B cell (primary cell): ENCODE measurements around the gene HINT3. TPM values are rescaled to one million over a fixed set of nuclear protein-coding genes. Genes with fewer than 3 reads are reported as not detected.

Experiments used
- ATAC-seq: fragments of 200-7000 bp; cut with Tn5 transposase; one replicate; pipeline ENCODE4 v1.10.0; 2021; ENCODE audit warnings: low read depth, mild to moderate bottlenecking, moderate number of reproducible peaks, moderate library complexity
- CTCF ChIA-PET: fragments of 350-600 bp; sonication (Branson Sonifier 250); formaldehyde crosslinking; loops from one replicate; lab custom pipeline; 2021; ENCODE audit warnings: antibody characterized with exemption, inconsistent platforms; lab: Charles Lee
- POLR2A ChIA-PET: fragments of 350-600 bp; sonication (Branson Sonifier 250); formaldehyde crosslinking; loops from one replicate; lab custom pipeline; 2021; ENCODE audit warnings: antibody characterized with exemption; lab: Charles Lee
- DNase-seq: peaks from one replicate; pipeline ENCODE4 v3.0.0; 2013
- H2AFZ ChIP-seq: 2 replicates; pipeline ENCODE4 v1.6.1; 2012; ENCODE audit warnings: mild to moderate bottlenecking, low read depth, low read length; ENCODE audit not compliant: insufficient read depth, poor library complexity, severe bottlenecking
- H3K27ac ChIP-seq, 2 donors: 1 replicate in 1 of 2; 2 replicates in 1 of 2; pipeline ENCODE4 v1.5.1; 2012 to 2013; ENCODE audit warnings: low read length in 2 of 2, mild to moderate bottlenecking in 2 of 2, moderate library complexity in 1 of 2
- H3K27me3 ChIP-seq, 4 experiments: fragments of 200-600 bp in 1 of 4; sonication (generic) in 1 of 4; replicated peaks in 1 of 4; 1 replicate in 2 of 4; 2 replicates in 2 of 4; pipeline versions ENCODE4 v1.6.1 to v1.7.0; 2013 to 2016; ENCODE audit warnings: low read length in 3 of 4, mild to moderate bottlenecking in 2 of 4, mixed read lengths in 1 of 4, moderate library complexity in 1 of 4; ENCODE audit not compliant: insufficient read depth in 4 of 4, control insufficient read depth in 3 of 4; ENCODE audit errors: control extremely low read depth in 1 of 4
- H3K36me3 ChIP-seq, 2 experiments: replicated peaks in 1 of 2; 1 replicate in 1 of 2; 2 replicates in 1 of 2; pipeline versions ENCODE4 v1.6.1 to v1.7.1; 2013; ENCODE audit warnings: low read length in 1 of 2; ENCODE audit not compliant: insufficient read depth in 2 of 2, control insufficient read depth in 1 of 2; ENCODE audit errors: control extremely low read depth in 1 of 2, extremely low read depth in 1 of 2
- H3K4me1 ChIP-seq, 2 donors: fragments of 200-600 bp in 1 of 2; sonication (generic) in 1 of 2; 1 replicate in 1 of 2; 2 replicates in 1 of 2; pipeline versions ENCODE4 v1.5.1 to v1.6.1; 2013 to 2017; ENCODE audit warnings: low read length in 2 of 2; ENCODE audit not compliant: control insufficient read depth in 2 of 2, insufficient read depth in 2 of 2
- H3K4me2 ChIP-seq: replicated peaks from 2 replicates; pipeline ENCODE3; 2012; ENCODE audit warnings: mild to moderate bottlenecking, low read depth, low read length; ENCODE audit not compliant: poor library complexity, severe bottlenecking
- H3K4me3 ChIP-seq, 5 experiments: fragments of 200-600 bp in 1 of 5; sonication (generic) in 1 of 5; 1 replicate in 3 of 5; 2 replicates in 2 of 5; pipeline versions ENCODE4 v1.5.1 to v1.7.0; 2011 to 2016; ENCODE audit warnings: low read length in 4 of 5, mild to moderate bottlenecking in 4 of 5, low read depth in 2 of 5, control low read depth in 1 of 5, moderate library complexity in 1 of 5; ENCODE audit not compliant: insufficient read depth in 1 of 5; ENCODE audit errors: control extremely low read depth in 1 of 5, extremely low read depth in 1 of 5
- H3K79me2 ChIP-seq: fragments of 200-600 bp; sonication (generic); one replicate; pipeline ENCODE4 v1.6.0; 2016; ENCODE audit warnings: low read length; ENCODE audit not compliant: control insufficient read depth, insufficient read depth
- H3K9ac ChIP-seq: fragments of 200-600 bp; sonication (generic); 2 replicates; pipeline ENCODE4 v1.6.1; 2017; ENCODE audit warnings: mild to moderate bottlenecking, low read length, moderate library complexity
- H3K9me3 ChIP-seq, 3 donors: one replicate each; pipeline versions ENCODE4 v1.6.1 to v1.7.1; 2013; ENCODE audit warnings: low read length in 2 of 3; ENCODE audit not compliant: control insufficient read depth in 2 of 3, insufficient read depth in 1 of 3; ENCODE audit errors: control extremely low read depth in 1 of 3
- H4K20me1 ChIP-seq: 2 replicates; pipeline ENCODE4 v1.6.0; 2012; ENCODE audit warnings: mild to moderate bottlenecking, low read length; ENCODE audit not compliant: insufficient read depth, control insufficient read depth, poor library complexity, severe bottlenecking
- H3K27ac Mint-ChIP-seq: one replicate; pipeline ENCODE4 v1.8.0; 2021; ENCODE audit warnings: mixed read lengths
- H3K27me3 Mint-ChIP-seq: one replicate; pipeline ENCODE4 v1.8.0; 2021; ENCODE audit warnings: mixed read lengths
- H3K4me1 Mint-ChIP-seq: one replicate; pipeline ENCODE4 v1.8.0; 2021; ENCODE audit warnings: mixed read lengths
- H3K4me3 Mint-ChIP-seq: one replicate; pipeline ENCODE4 v1.8.0; 2021; ENCODE audit warnings: mixed read lengths
- H3K9me3 Mint-ChIP-seq: one replicate; pipeline ENCODE4 v1.8.0; 2022; ENCODE audit warnings: mixed read lengths; ENCODE audit not compliant: insufficient read depth
- CTCF ChIP-seq: fragments of 200-600 bp; IDR thresholded peaks from one replicate; pipeline ENCODE4 v1.8.0; 2022; ENCODE audit warnings: antibody characterized with exemption, mild to moderate bottlenecking
- EZH2 ChIP-seq: IDR thresholded peaks from 2 replicates; pipeline ENCODE4 v1.6.1; 2012; ENCODE audit warnings: borderline replicate concordance, low read depth, mild to moderate bottlenecking, moderate library complexity, low read length; ENCODE audit not compliant: insufficient read depth, poor library complexity, severe bottlenecking
- WGBS: methylation state at CpG from one replicate; pipeline ENCODE4 v1.1.5; 2013; ENCODE audit warnings: missing lambda C conversion rate; ENCODE audit not compliant: insufficient coverage; 5-methylcytosine and 5-hydroxymethylcytosine counted together
- intact Hi-C: fragments of 100-400 bp; cut with micrococcal nuclease; formaldehyde crosslinking; loops from one replicate; pipeline ENCODE4 v1.10.0; 2022
- polyA plus RNA-seq: library from polyadenylated mRNA; depleted of rRNA; stranded (reverse); fragments of >200 nt; gene quantifications from 2 replicates; pipeline ENCODE4 v1.2.3, GENCODE V29; 2012
- total RNA-seq, 2 donors: library from RNA; stranded (reverse); fragments of 120-200 nt in 1 of 2; gene quantifications; 1 replicate in 1 of 2; 2 replicates in 1 of 2; pipeline versions ENCODE4 v1.2.3 to v1.2.4, GENCODE V29; 2013 to 2022

HINT3 gene
- total and polyA plus RNA-seq, 2 donors (not counting 1 experiment from before 2014, with no cell fraction given) = 5.5 to 12.4 TPM

GRCh38 chr6:125987026-125987617 lies 30.6 kb downstream of the HINT3 start:
- Histone ChIP-seq H3K27me3 (no peaks in the 10 kb centered on the region), H4K20me1 (no peaks in the 10 kb centered on the region), H3K4me3 (peak overlapping the region; percentile 78 to 94 (median 89)), H3K36me3 (no peaks in the 10 kb centered on the region), H3K4me2 (peak overlapping the region; percentile 77), H3K79me2 (peaks cover 5% of the 10 kb centered on the region), H3K9me3 (no peaks in the 10 kb centered on the region), H3K9ac (peak overlapping the region; percentile 98), H3K27ac (peak overlapping the region; percentile 77 to 86), H2AFZ (peak overlapping the region; percentile 99), H3K4me1 (peaks cover 10 to 12% of the 10 kb centered on the region in 2 donors)
- intact Hi-C loops = loop anchor here (5.0 kb wide), 1 partner anchor 675 kb away; no protein-coding TSS in a partner anchor
- no peak for DNase-seq
- TF ChIP-seq CTCF (no peak), EZH2 (no peak)
- CTCF ChIA-PET = interaction anchor here (1.0 to 2.2 kb wide), 10 partner anchors 9 to 673 kb away, joined by 3 to 20 read pairs (median 6); partner anchors contain the start of gene NCOA7
- WGBS = 27% methylated on average over 9 of the region's 10 CpGs
- Mint-ChIP-seq H3K4me1 (peaks cover 5% of the 10 kb centered on the region), H3K9me3 (no peaks in the 10 kb centered on the region), H3K4me3 (no peak overlapping the region), H3K27me3 (no peaks in the 10 kb centered on the region), H3K27ac (no peak overlapping the region)
- ATAC-seq = peak; percentile 9
- POLR2A ChIA-PET = interaction anchor here (1.1 to 2.4 kb wide), 5 partner anchors 8 to 197 kb away, joined by 3 to 12 read pairs (median 3); partner anchors contain the start of genes HINT3 and NCOA7

GRCh38 chr6:125988280-125988679 lies 31.7 kb downstream of the HINT3 start:
- no peaks in the 10 kb centered on the region for H4K20me1 ChIP-seq
- no peak overlapping the region for H3K9ac ChIP-seq
- H3K4me2 ChIP-seq = no peak overlapping the region
- H3K27ac ChIP-seq = peak overlapping the region in 1 of 2 donors; percentile 47
- Mint-ChIP-seq H3K27ac (no peak overlapping the region), H3K9me3 (no peaks in the 10 kb centered on the region), H3K27me3 (no peaks in the 10 kb centered on the region), H3K4me1 (peaks cover 7% of the 10 kb centered on the region), H3K4me3 (no peak overlapping the region)
- no peak for TF ChIP-seq CTCF
- TF ChIP-seq EZH2 = no peak
- ATAC-seq = no peak
- intact Hi-C loops = loop anchor here (5.0 kb wide), 1 partner anchor 676 kb away; no protein-coding TSS in a partner anchor
- peaks cover 5% of the 10 kb centered on the region for H3K79me2 ChIP-seq
- POLR2A ChIA-PET = no interaction called here
- H3K27me3 ChIP-seq = no peaks in the 10 kb centered on the region
- H2AFZ ChIP-seq = no peak overlapping the region
- H3K4me1 ChIP-seq = peaks cover 10 to 12% of the 10 kb centered on the region in 2 donors
- CTCF ChIA-PET = no interaction called here
- no peaks in the 10 kb centered on the region for H3K9me3 ChIP-seq
- no peak overlapping the region for H3K4me3 ChIP-seq
- H3K36me3 ChIP-seq = no peaks in the 10 kb centered on the region
- DNase-seq = no peak
